Osteoblast (primary cell): ENCODE results near the gene IL37. TPM values are rescaled to one million over a fixed set of nuclear protein-coding genes. Genes with fewer than 3 reads are reported as not detected.
"Not testable (repeated sequence)": the region's sequence is repeated elsewhere in the genome, so short reads cannot be mapped to it uniquely, and the experiment has no call there.

ENCODE experiments used
- DNase-seq: peaks from one replicate; pipeline ENCODE4 v3.0.0; 2011; ENCODE audit warnings: low spot score, mixed read lengths; ENCODE audit not compliant: insufficient read length; ENCODE audit errors: missing footprints
- H2AFZ ChIP-seq: 2 replicates; pipeline ENCODE4 v1.6.0; 2011; ENCODE audit warnings: mild to moderate bottlenecking, low read length
- H3K27ac ChIP-seq: 2 replicates; pipeline ENCODE4 v1.5.1; 2011; ENCODE audit warnings: mild to moderate bottlenecking, low read depth, low read length, moderate library complexity
- H3K27me3 ChIP-seq: 2 replicates; pipeline ENCODE4 v1.6.0; 2012; ENCODE audit warnings: mild to moderate bottlenecking, control low read depth, inconsistent platforms, low read length, moderate library complexity; ENCODE audit not compliant: insufficient read depth
- H3K36me3 ChIP-seq: 2 replicates; pipeline ENCODE4 v1.5.1; 2011; ENCODE audit warnings: mild to moderate bottlenecking, low read length, control low read depth, moderate library complexity; ENCODE audit not compliant: insufficient read depth
- H3K4me1 ChIP-seq: 2 replicates; pipeline ENCODE4 v1.5.1; 2011; ENCODE audit warnings: mild to moderate bottlenecking, low read length, control low read depth, moderate library complexity; ENCODE audit not compliant: insufficient read depth
- H3K4me2 ChIP-seq: 2 replicates; pipeline ENCODE4 v1.6.0; 2011; ENCODE audit warnings: mild to moderate bottlenecking, low read length; ENCODE audit not compliant: insufficient read depth
- H3K4me3 ChIP-seq: fragments of 200-600 bp; sonication (generic); 3 replicates; pipeline ENCODE4 v1.5.1; 2012; ENCODE audit warnings: mild to moderate bottlenecking, low read length, inconsistent platforms; ENCODE audit not compliant: insufficient read depth
- H3K79me2 ChIP-seq: 2 replicates; pipeline ENCODE4 v1.6.0; 2012; ENCODE audit warnings: mild to moderate bottlenecking, low read length, control low read depth, inconsistent platforms; ENCODE audit not compliant: insufficient read depth
- H3K9me3 ChIP-seq: 2 replicates; pipeline ENCODE4 v1.5.1; 2011; ENCODE audit warnings: low read depth, low read length, control low read depth
- H4K20me1 ChIP-seq: 2 replicates; pipeline ENCODE4 v1.6.0; 2012; ENCODE audit warnings: mild to moderate bottlenecking, low read length, control low read depth; ENCODE audit not compliant: insufficient read depth
- CTCF ChIP-seq: IDR thresholded peaks from 2 replicates; pipeline ENCODE4 v1.5.1; 2011; ENCODE audit warnings: mild to moderate bottlenecking, low read depth, low read length, moderate library complexity; ENCODE audit errors: extremely low read depth
- total RNA-seq: library from RNA; depleted of rRNA; stranded (reverse); fragments of >200 nt; gene quantifications from 2 replicates; pipeline ENCODE4 v1.2.3, GENCODE V29; 2012

The IL37 gene
- total RNA-seq, 1 donor: not detected

DNA sequence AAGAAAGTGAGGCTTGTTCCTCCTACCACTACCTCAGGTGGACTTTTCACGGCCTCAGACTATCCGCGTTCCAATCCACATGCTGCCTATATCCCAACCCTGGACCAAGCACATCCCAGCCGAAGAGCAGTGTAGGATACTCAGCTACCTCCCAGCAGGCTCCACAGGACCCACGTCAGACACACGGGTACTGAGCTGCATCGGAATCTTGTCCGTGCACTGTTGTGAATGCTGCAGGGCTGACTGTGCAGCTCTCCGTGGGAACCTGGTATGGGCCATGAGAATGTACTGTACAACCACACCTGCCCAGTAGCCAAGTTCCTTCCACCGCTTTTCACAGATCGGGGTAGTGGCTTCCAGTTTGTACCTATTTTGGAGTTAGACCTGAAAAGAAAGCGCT, 22.3 kb downstream of the IL37 start:
- no peaks in the 10 kb centered on the region for H3K36me3 ChIP-seq
- DNase-seq: no peak
- no peak overlapping the region for H3K4me2 ChIP-seq
- no peaks in the 10 kb centered on the region for H3K4me1 ChIP-seq
- no peaks in the 10 kb centered on the region for H4K20me1 ChIP-seq
- no peak overlapping the region for H3K4me3 ChIP-seq
- TF ChIP-seq CTCF: no peak
- peaks cover 34% of the 10 kb centered on the region for H3K27me3 ChIP-seq
- H3K27ac ChIP-seq: no peak overlapping the region
- no peaks in the 10 kb centered on the region for H3K9me3 ChIP-seq
- H3K79me2 ChIP-seq: no peaks in the 10 kb centered on the region
- no peak overlapping the region for H2AFZ ChIP-seq

- not testable (repeated sequence) for H2AFZ ChIP-seq, H3K4me2 ChIP-seq, H4K20me1 ChIP-seq, H3K4me3 ChIP-seq, H3K27ac ChIP-seq, H3K9me3 ChIP-seq, H3K79me2 ChIP-seq, DNase-seq, H3K36me3 ChIP-seq, H3K4me1 ChIP-seq
- peaks cover 30% of the 10 kb centered on the region for H3K27me3 ChIP-seq
These were observed 23.2 kb downstream of the IL37 start for GRCh38 chr2:112934117-112934516.

GRCh38 chr2:112936927-112937232, 25.9 kb downstream of the IL37 start:
- H3K9me3 ChIP-seq: no peaks in the 10 kb centered on the region
- no peak overlapping the region for H3K4me2 ChIP-seq
- H3K27ac ChIP-seq: no peak overlapping the region
- peaks cover 4% of the 10 kb centered on the region for H3K4me1 ChIP-seq
- peaks cover 24% of the 10 kb centered on the region for H3K27me3 ChIP-seq
- no peak for DNase-seq
- no peaks in the 10 kb centered on the region for H4K20me1 ChIP-seq
- H3K4me3 ChIP-seq: no peak overlapping the region
- no peaks in the 10 kb centered on the region for H3K36me3 ChIP-seq
- TF ChIP-seq CTCF: no peak
- H2AFZ ChIP-seq: no peak overlapping the region
- no peaks in the 10 kb centered on the region for H3K79me2 ChIP-seq

GRCh38 chr2:112938904-112939303, 27.9 kb downstream of the IL37 start:
- Histone ChIP-seq H3K4me1 (peaks cover 4% of the 10 kb centered on the region), H3K27me3 (peaks cover 8% of the 10 kb centered on the region), H3K36me3 (no peaks in the 10 kb centered on the region), H3K79me2 (no peaks in the 10 kb centered on the region), H4K20me1 (no peaks in the 10 kb centered on the region), H2AFZ (no peak overlapping the region), H3K4me3 (no peak overlapping the region), H3K4me2 (no peak overlapping the region), H3K9me3 (no peaks in the 10 kb centered on the region), H3K27ac (no peak overlapping the region)
- no peak for DNase-seq
- no peak for TF ChIP-seq CTCF

GRCh38 chr2:112939425-112939824, 28.5 kb downstream of the IL37 start:
- no peaks in the 10 kb centered on the region for H3K79me2 ChIP-seq
- no peak overlapping the region for H3K4me2 ChIP-seq
- no peaks in the 10 kb centered on the region for H4K20me1 ChIP-seq
- H3K4me3 ChIP-seq: no peak overlapping the region
- H3K36me3 ChIP-seq: no peaks in the 10 kb centered on the region
- no peak overlapping the region for H2AFZ ChIP-seq
- peaks cover 4% of the 10 kb centered on the region for H3K4me1 ChIP-seq
- H3K9me3 ChIP-seq: no peaks in the 10 kb centered on the region
- no peak for TF ChIP-seq CTCF
- peaks cover 14% of the 10 kb centered on the region for H3K27me3 ChIP-seq
- no peak for DNase-seq
- no peak overlapping the region for H3K27ac ChIP-seq
